ENCODE results near the gene GPC2.
"Not testable (repeated sequence)": the region's sequence is repeated elsewhere in the genome, so short reads cannot be mapped to it uniquely, and the experiment has no call there.

The GPC2 gene

DNA sequence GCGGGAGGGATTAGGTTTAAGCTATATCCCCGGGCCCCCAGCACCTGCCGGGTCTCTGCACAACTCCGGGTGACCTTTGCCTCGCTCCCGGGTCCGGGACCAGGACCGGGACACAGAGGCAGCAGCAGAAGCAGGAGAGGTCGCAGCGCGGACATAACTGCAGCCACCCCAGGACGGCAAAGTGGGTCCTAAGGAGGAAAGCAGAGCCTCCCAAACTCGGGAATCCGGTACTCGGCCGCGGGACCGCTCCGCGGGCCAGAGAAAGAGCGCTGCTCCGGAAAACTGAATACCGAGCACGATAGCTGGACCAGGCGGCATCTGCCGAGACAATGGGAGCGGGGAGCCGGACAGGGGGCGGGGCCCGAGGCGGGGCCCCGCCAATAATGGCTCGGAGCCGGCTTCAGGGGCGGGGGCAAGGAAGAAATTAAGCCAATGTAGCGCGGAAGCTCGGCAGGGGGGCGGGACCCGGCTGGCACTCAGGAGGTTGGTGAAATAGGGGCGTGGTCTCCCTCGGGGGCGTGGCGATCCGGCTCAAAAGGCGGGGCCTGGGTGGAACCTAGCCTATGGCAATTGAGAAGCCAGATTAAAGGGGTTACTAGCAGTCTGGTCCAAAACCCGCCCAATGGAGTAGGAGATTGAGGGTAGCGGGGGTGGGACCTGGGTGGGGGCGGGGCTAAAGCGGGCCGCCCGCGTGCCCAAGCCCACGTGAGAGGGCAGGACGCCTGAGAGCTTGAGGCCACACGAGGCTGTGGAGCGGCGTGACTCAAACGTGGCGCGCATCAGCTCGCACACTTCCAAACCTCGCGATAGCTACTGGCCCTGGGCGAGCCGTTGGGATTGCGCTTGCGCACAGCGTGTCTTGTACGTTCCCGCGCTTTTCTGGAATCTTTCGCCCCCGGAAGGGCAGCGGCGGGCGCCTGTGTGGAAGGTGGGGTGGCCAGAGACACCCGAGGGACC, at the start of gene GPC2, which contains the start of gene STAG3:
Gene GPC2 (minus strand): TSS at position 337 of the 957 bp plus-strand sequence. CDS start 182 bp downstream, at position 155.
Gene STAG3 (plus strand): TSS at position 874 of the 957 bp plus-strand sequence. CDS start 2,639 bp downstream, outside the sequence.
- peak; percentile 98 for DNase-seq (ENCODE audit: low spot score)

GRCh38 chr7:100224891-100225290, 47.7 kb upstream of the GPC2 start:
- not testable (repeated sequence) for DNase-seq (ENCODE audit: low spot score)

GRCh38 chr7:100223376-100223927, 46.3 kb upstream of the GPC2 start:
- DNase-seq (ENCODE audit: low spot score) = not testable (repeated sequence)

GRCh38 chr7:100222445-100223132, 45.4 kb upstream of the GPC2 start:
- no peak for DNase-seq (ENCODE audit: low spot score)

- DNase-seq (ENCODE audit: low spot score) = no peak
Measured at GRCh38 chr7:100221767-100222444, 44.7 kb upstream of the GPC2 start.

DNA sequence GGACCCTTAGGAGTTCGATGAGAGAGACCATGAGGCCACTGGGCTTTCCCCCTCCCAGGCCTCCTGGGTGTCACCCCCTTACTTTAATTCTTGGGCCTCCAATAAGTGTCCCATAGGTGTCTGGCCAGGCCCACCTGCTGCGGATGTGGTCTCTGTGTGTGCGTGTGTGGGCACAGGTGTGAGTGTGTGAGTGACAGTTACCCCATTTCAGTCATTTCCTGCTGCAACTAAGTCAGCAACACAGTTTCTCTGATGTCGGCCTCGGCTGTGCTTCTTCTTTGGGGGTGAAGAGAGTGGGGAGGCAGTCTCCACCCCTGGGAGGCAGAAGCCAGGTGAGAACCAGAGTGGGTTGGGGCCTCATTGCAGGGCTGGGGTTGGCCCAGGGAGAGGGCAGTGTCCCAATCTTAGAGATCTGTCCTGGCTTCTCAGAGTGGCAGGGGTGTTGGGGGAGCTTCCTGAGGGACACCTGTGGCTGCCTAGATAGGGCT, 44.1 kb upstream of the GPC2 start:
- no peak for DNase-seq (ENCODE audit: low spot score)

DNA sequence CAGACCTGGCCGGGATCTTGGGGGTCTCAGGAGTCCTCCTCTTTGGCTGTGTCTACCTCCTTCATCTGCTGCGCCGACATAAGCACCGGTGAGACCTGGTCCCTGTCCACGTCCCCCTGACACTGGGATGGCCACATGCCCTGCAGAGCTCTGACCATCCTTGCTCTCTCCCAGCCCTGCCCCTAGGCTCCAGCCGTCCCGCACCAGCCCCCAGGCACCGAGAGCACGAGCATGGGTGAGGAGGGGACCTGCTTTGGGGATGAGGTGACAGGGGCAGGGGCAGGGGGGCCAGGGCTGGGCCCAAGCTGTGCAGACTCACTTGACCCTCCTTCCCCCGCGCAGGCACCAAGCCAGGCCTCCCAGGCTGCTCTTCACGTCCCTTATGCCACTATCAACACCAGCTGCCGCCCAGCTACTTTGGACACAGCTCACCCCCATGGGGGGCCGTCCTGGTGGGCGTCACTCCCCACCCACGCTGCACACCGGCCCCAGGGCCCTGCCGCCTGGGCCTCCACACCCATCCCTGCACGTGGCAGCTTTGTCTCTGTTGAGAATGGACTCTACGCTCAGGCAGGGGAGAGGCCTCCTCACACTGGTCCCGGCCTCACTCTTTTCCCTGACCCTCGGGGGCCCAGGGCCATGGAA, 43.5 kb upstream of the GPC2 start:
- DNase-seq (ENCODE audit: low spot score) = no peak

- DNase-seq (ENCODE audit: low spot score) = not testable (repeated sequence)
Measured at GRCh38 chr7:100219801-100220585, 42.8 kb upstream of the GPC2 start, which contains the start of gene PVRIG. TSS of gene PVRIG (plus strand) at chr7:100219949. CDS start at chr7:100219971, 22 bp downstream.

DNA sequence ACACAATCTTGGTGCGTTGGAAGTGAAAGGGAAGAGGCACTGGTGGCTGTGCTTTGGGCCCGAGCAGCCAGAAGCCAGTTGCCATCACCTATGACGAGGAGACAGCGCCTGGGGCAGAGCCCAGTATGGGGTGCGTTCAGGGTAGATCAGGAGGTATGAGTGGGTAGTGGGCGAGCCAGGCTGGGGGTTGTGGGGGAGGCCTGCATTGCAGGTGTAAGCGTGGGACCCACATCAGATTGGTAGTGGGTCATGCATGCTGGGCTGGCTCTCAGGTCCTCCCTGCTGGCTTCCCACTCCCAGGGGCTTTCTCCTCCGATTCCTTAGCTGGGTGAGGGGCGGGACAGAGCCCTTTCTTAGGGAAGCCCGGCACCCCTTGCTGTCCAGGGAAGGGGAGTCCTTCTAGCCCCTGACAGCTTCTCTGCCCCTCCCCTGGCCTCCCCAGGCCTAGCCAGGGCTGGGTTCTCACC, 42.1 kb upstream of the GPC2 start:
- no peak for DNase-seq (ENCODE audit: low spot score)

DNA sequence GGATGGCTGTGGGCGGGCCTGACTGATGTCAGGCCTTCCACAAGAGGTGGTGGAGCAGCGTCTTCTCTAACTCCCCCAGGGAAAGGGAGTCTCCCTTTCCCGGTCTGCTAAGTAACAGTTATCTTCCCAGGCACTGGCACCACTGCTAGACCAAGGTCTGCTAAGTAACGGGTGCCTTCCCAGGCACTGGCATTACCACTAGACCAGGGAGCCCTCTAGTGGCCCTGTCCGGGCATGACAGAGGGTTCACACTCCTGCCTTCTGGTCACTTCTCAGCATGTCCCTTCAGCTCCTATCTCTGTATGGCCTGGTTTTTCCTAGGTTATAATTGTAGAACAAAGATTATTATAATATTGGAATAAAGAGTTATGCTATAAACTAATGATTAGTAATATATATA, 40.8 kb upstream of the GPC2 start:
- DNase-seq (ENCODE audit: low spot score) = peak; percentile 49

GRCh38 chr7:100215895-100216294, 38.7 kb upstream of the GPC2 start:
- no peak for DNase-seq (ENCODE audit: low spot score)

DNA sequence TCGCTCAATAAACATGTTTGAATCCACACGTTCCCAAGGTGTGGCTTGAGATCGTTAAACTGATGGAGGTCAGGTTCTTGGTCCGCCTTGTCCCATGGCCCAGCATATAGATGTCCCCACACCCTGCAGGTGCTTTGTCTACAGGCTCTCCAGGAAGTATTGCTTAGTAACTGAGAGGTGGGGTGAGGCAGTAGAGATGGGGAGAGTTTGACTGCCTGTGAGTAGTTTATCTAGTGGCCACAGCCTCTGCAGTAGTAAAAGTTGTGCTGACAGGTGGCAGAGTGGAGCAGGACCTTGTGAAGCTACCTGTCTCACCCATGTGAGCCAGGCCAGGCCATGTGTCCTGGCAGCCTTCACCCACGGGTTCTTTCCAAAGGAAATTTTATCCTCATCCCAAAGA, 37.2 kb upstream of the GPC2 start:
- not testable (repeated sequence) for DNase-seq (ENCODE audit: low spot score)

GRCh38 chr7:100213672-100214071, 36.5 kb upstream of the GPC2 start:
- no peak for DNase-seq (ENCODE audit: low spot score)

DNA sequence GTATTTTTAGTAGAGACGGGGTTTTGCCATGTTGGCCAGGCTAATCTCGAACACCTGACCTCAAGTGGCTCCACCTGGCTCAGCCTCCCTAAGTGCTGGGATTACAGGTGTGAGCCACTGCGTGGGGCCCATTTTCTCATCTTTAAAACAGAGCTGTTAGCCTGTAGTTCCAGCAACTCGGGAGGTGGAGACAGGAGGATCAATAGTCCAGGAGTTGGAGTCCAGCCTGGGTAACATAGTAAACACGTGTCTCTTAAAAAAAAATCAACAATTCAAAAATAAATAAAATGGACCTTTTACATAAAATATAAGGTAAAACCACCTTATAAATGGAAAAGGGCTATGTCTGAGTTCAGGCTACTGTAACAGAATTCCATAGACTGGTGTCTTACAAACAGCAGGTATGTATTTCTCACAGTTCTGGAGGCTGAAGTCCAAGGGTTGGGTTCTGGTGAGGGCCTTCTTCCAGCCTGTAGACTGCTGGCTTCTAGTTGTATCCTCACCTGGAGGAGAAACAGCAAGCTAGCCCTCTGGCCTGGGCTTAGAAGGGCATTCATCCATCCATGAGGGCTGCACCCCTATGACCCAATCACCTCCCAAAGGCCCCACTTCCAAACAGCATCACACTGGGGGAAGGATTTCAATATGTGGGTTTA, 35.6 kb upstream of the GPC2 start:
- DNase-seq (ENCODE audit: low spot score) = no peak

- DNase-seq (ENCODE audit: low spot score) = no peak
Measured at GRCh38 chr7:100211342-100211780, 34.2 kb upstream of the GPC2 start.

DNA sequence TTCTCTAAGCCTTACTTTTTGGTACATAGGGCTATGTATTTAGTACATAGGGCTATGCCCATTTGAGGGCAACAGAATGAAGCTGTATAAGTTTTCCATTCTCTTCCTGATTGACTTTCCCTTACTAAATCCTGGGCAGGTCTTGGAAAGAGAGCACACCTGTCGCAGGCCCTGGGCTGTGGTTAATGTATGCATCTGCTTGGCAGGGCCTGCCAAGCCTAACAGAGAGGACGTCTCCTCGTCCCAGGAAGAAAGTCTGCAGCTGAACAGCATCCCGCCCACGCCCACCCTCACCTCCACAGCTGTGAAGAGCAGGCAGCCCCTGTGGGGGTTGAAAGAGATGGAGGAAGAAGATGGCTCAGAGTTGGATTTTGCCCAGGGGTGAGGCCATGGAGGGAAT, 33.6 kb upstream of the GPC2 start:
- no peak for DNase-seq (ENCODE audit: low spot score)

- DNase-seq (ENCODE audit: low spot score) = no peak
Measured at GRCh38 chr7:100209493-100209892, 32.3 kb upstream of the GPC2 start.

DNA sequence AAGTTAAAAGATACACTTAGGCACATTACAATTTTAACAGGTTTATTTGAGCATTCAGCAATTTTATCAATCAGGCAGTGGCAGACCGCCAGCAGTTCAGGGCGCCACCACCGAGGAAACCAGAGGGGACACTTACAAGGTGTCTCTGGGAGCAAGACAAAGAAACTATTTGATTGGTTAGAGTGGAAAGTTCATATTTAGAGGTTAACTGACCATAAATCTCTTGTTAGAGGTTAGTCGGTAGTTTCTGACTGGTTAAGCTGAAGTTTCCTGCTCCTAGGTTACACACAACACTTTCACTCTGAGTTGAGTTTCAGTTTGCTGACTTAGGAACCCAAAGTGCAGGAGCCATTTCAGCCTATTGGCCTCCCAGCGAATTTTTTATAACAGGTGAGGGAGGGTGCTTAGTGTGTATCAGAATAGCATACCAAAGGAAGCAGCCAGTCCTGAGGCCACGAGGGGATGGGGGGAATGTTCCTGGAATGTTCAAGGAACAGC, 31.8 kb upstream of the GPC2 start:
- no peak for DNase-seq (ENCODE audit: low spot score)

DNA sequence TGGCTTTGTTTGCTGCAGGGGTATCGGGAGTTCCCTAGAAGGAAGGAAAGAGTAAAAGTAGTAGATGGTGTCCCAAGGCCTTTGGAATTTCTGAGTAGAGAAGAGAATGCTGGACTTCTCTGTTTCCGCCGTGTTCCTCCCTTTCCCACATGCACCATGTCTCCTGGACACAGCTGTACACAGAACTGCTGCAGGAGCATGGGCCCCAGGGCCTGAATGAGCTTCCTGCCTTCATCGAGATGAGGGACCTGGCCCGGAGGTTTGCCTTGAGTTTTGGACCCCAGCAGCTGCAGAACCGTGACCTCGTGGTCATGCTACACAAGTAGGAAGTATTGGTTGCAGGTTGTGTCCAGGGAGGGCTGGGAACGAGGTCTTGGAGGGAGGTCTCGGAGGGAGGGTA, 27.3 kb upstream of the GPC2 start:
- DNase-seq (ENCODE audit: low spot score) = no peak
